OCI-LY1 (cell line): ENCODE data around the gene GMDS.

Source experiments
- CTCF ChIP-seq: fragments of 200-600 bp; sonication (generic), shearing (Covaris generic); IDR thresholded peaks from 2 replicates; pipeline ENCODE4 v1.5.1; 2017; ENCODE audit warnings: mild to moderate bottlenecking, antibody characterized with exemption, low read length, moderate library complexity, mixed read lengths
- EZH2 ChIP-seq: fragments of 200-600 bp; sonication (generic), shearing (Covaris generic); IDR thresholded peaks from 2 replicates; pipeline ENCODE4 v1.8.0; 2017; ENCODE audit warnings: borderline replicate concordance, mixed run types, mild to moderate bottlenecking, antibody characterized with exemption, low read length, moderate library complexity, mixed read lengths

DNA sequence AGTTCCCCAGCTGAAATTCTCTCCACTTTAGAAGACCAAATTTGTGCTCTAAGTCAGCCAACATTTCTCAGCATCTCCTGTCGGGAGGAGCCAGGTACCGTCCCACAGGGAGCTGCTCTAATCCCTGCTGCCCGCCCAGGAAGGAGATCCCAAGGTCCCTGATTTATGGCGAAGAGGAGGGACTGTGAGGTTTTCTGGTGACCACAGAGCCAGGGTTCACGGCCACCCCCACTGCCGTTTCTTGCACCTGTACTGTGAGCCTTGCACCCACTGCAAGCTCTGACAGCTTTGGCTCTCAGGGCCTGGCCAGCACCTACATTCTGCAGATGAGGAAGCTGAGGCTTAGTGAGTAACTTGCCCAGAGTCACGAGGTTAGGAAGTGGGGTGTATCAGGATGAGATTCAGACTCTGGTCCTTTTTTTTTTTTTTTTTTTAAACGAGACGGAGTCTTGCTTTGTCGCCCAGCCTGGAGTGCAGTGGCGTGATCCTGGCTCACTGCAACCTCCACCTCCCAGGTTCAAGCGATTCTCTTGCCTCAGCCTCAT, 600.8 kb downstream of the GMDS start:
- TF ChIP-seq CTCF (no peak), EZH2 (no peak)
